GM21381 (cell line): Measurements from ENCODE around the gene ACOT8.
A peak's percentile ranks its signal among the peaks of the same experiment; 100 is the strongest.
"Not testable (repeated sequence)": the region's sequence is repeated elsewhere in the genome, so short reads cannot be mapped to it uniquely, and the experiment has no call there.

Experiments
- ATAC-seq: cut with Tn5 transposase; IDR thresholded peaks from one replicate; pipeline ENCODE4 v1.9.1; 2021; ENCODE audit warnings: mild to moderate bottlenecking, moderate library complexity; ENCODE audit not compliant: unreplicated experiment

The ACOT8 gene

DNA sequence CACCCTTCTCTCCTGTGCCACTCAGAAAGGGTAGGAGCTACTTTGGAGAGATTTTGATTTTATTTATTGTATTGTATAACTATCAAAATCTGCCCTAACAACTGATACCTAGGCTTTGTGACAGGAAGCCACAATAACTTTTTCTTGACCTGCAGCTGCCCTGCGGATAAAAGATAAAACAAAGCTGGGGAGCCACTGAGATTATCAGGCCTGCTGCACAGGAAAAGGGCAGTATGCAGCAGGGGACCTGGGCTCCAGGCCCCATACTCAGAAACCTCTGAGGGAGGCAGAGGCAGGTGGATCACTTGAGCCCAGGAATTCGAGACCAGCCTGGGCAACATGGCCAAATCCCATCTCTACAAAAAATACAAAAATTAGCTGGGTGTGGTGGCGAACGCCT, 24.6 kb downstream of the ACOT8 start:
- ATAC-seq, result no peak

DNA sequence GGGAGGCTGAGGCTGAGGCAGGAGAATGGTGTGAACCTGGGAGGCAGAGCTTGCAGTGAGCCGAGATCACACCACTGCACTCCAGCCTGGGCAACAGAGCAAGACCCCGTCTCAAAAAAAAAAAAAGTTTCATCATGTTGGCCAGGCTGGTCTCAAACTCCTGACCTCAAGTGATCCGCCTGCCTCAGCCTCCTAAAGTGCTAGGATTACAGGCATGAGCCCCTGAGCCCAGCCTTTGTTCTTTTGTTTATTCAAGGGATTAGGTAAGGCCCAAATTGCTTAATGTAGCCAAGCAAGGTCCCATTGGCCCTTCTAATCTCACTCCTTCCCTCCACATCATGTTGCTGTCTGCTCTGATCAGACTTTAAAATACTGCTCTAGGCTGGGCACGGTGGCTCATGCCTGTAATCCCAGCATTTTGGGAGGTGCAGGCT, 27.5 kb downstream of the ACOT8 start:
- not testable (repeated sequence) for ATAC-seq

DNA sequence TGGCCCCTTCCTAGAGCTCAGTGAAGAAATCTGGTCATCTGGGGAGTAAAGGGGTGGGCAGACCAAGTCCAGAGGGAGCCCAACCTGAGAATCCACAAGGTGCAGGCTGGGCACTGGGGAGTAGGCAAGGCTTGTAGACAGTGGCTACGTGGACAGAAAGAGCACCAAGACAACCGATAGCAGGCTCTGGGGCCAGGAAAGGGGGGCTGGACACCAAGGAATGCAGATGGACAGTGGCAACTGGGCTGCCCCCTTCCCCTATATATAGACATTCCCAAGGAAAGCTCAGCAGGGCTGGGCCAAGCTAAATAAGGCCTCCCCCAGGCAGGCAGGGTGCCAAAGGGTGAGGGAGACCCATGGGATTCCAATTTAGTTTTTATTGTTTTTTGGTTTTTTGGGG, 28.6 kb downstream of the ACOT8 start:
- no peak for ATAC-seq

DNA sequence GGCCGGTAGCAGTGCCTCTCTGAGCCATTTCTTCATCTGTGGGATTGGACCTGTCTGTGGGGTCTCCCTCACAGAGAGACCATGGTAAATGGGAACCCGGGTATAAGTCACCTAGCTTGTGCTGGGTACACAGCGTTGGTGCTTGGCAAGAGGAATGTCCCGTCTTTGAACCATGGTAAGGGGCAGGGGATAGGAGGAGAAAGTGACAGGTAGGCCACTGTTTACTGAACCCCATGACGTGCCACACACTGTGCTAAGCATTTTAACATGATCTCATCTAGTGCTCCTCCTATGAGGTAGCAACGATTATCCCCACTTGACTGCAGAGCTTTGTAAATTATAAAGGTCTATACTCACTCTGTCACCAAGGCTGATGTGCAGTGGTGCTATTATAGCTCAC, 29.5 kb downstream of the ACOT8 start:
- ATAC-seq, result no peak

DNA sequence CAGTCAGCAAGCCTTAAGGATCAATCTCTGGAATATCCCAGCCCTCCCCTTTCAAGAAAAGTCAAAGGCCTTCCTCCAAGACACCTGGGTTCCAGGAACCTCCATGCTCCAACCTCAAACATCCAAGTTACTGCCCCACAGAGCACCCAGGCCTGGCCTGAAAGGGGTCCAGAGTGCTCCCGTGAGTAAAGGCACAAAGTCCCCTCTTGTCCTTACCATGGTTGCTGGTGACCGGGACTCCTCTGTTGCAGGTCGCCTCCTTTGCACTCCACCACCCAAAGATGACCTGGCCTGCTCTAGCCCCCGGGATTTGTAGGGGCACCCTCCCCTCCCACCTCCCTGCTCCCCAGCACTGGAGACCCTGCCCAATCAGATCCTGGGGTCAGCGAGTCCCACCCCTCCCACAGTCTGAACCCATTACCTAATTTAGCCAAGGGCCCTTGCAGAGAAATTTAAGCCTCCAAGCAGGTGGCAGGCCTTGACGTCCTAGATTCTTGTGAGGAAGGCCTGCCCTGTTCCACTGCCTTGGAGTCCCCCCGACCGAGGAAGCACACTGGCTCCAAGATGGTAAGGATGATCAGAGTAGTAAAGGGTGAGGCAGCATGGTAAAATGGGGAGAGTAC, 30.1 kb downstream of the ACOT8 start, which contains the start of gene TNNC2:
Gene TNNC2 (minus strand): TSS at position 283 of the 623 bp plus-strand sequence. CDS start 64 bp downstream, at position 219.
- ATAC-seq, result no peak

DNA sequence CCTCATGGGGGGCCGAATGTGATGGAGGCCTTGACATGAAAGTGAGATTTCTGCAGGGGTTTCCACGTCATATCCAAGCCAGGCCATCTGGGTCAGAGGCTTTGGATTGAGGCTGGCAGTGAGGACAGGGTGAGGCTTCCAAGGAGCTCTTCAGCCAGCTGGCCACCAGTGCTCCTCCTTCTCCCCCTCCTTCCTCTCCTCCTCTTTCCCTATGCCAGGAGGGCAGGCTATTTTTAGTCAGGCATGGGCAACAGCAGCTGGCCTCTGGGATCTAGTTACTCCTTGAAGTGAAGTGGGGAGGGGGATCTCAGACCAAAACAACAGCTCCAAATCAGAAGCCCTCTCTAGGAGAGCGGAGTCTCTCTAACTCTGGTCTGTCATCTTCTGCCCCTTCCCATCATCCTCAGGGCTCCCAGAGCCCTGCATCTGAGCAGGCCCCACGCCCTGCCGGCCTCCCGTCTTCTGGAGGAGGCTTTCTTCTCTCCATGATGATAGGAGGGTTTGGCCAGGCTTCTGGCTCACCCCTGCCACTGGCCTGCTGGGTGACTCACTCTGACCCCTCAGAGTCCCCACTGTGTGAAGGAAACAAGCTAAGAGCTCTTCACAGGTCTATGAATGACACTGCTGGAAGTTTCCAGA, 30.7 kb downstream of the ACOT8 start:
- ATAC-seq, result no peak

DNA sequence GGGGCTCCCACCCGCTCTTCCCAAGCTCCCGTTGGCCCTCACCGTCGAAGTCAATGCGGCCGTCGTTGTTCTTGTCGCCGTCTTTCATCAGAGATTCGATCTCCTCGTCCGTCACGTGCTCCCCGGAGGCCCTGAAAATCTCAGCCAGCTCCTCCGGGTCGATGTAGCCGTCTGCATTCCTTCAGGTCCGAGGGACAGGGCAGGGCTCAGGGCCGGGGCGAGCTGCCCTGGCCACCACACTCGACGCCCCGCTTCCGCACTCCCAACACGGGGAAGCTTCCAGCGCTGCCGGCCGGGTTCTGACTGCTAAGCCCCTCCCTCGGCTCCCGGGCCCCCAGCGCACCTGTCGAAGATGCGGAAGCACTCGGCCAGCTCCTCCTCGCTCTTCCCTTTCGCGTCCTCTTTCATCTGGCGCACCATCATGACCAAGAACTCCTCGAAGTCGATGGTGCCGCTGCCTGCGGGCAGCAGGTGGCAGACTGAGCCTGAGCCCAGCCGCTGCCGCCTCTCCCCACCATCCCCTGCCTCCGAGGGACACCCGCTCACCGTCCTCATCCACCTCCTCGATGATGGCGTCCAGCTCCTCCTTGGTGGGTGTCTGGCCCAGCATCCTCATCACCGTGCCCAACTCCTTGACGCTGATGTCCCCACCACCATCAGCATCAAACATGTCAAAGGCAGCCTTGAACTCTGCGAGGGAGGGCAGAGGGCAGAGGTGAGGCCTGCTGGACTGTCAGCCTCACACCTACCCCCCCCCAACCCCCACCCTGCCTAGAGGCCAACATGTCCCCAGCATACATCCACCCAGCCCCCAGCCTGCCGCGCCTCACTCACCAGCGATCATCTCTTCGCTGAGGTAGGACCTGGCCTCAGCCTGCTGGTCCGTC, 33.0 kb downstream of the ACOT8 start:
- ATAC-seq, result no peak

DNA sequence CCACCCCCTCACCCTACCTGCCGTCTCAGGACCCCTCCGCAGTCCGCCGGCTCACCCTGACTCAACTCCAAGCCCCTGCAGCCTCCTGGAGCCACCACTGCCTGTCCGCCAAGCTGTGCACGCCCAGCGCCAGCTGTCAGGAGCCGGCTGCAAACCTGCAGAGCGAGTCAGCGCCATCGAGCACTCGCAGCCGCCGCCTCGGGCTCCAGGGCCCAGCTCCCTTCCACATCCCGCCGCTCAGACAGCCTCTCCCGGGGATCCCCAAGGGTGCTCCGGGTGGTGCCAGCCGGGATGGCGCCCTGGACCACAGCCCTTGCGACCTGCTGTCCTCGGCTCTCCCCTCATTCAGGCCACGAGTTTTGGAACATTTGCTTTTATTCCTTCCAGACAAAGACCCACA, 34.3 kb downstream of the ACOT8 start:
- no peak for ATAC-seq

DNA sequence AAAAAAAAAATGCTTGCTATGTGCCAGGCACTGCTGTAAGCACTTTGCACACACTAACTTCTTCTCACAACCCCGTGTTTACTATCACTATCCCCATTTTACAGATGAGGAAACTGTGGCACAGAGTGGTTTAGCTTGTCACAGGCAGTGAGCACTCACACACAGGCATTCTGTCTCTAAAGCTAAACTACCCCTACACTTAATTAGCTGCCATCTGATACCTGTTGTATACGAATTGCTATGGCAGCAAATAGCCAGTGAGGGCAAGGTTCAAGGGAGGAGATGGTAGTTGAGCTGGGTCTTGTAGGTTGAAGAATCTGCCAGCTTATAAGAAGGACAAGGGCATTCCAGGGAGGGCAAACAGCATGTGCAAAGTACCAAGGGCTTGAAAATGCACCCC, 35.2 kb downstream of the ACOT8 start:
- ATAC-seq, result no peak

DNA sequence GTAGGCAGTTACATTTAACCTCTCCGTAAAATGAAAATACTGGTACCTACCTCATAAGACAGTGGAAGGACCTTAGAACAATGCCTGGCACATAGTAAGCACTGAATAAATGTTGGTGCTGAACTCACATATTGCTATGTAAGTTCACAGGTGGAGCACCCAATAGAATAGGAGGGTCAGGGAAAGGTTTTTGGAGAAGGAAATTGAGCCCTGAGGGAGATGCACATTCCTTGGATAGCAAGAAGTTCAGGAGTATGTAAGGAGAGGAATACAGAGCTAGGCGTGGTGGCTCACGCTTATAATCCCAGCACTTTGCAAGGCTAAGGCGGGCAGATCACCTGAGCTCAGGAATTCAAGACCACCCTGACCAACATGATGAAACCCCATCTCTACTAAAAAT, 37.7 kb downstream of the ACOT8 start:
- ATAC-seq, result no peak

DNA sequence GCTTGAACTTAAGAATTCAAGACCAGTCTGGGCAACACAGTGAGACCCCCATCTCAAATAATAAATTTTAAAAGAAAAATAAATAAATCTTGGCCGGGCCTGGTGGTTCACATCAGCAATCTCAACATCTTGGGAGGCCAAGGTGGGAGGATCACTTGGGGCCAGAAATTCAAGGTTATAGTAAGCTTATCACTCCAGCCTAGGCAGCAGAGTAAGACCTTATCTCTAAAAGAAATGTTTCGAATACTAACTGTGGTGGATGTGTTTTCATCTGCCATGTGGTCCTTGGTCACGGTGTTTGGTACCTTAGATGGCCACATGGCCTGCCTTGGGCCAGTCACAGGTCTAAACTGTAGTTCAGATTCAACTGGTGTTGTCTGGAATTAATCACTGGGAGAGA, 39.0 kb downstream of the ACOT8 start:
- ATAC-seq, result no peak

DNA sequence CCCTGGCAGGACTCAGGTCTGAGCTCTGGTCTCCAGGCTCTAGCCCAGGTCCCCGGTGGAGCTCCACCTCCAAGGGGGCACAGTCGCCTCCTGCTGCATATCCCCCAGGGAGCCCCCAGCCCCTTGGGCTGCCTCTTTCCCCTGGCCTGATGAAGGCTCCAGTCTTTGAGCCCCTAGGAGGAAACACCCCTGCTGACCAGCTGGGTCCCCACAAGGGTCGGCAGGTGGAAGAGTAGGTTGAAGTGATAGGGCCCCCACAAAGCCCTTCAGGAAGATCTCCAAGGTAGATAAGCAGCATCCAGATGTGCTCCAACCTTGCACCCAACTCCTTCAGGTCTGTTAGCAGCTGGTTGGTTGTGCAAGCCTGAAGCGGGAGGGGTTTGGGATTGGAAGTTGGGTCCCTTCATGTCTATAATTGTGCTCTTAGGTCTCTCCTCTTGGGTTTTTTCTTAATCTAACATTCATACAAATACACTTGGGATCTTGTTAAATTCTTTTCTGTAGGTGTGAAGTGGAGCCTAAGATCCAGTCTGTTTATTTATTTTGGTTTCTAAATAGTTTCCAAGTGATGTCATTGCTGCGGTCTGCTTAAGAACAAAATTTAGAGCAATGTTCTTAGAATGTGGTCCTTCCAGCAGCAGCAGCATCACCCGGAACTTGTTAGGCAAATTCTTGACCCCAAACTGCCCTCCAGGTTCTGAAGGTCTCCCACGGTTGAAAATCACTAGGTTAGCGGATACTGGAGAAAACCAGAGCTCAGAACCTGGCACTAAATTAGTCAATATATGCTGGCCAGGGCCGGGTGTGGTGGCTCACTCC, 39.6 kb downstream of the ACOT8 start:
- ATAC-seq, result no peak

DNA sequence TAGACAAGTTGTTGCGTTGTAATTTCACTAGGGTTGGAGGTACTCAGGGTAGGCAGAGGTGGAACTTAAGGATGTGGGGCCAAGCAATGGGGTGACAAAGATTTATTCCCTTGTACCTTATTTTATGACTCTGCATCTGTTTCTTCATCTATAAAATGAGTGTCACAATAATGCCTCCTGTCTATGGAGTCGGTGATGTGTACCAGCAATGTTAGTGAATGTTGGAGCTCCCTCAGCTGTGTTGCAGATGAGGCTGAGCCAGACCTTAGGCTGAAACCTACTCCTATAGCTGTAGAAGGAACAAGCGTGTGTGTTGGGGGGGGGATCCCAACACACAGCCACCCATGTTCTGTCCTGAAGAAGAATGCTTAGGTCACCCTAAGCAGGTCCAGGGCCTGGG, 40.2 kb downstream of the ACOT8 start:
- ATAC-seq, result no peak

DNA sequence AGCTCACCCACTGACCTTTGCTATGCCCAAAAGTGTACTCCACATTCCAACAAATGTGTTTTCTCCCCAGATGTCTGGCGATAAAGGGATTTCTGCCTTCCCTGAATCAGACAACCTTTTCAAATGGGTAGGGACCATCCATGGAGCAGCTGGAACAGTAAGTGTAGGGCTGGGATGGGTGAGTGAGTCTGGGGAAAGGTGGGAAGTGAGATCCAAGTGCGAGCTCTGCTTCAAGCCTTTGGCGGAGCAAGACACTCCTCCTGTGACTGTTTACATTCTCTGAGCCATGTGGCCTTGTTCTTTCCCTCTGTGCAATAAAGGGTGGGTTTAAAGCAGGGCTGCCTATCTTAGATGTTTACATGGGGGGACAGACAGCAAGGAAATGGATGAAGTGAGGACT, 42.9 kb downstream of the ACOT8 start:
- no peak for ATAC-seq

DNA sequence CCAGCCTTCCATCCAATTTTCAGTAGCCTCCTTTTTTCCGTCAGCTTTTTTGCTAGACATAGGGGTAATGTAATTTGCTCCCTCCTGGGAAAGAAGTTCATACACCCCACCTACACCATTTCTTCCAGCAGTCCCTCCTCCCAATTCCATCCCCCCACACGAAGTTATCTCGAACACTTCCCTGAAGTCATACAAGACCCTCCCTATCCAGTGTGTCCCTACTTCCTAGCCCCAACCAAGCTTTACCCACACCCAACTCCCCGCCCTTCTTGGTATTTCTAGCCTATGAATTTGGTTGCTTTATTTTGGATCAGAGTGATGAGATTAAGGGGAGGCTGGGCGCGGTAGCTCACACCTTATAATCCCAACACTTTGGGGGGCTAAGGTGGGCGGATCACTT, 43.7 kb downstream of the ACOT8 start:
- ATAC-seq, result no peak

DNA sequence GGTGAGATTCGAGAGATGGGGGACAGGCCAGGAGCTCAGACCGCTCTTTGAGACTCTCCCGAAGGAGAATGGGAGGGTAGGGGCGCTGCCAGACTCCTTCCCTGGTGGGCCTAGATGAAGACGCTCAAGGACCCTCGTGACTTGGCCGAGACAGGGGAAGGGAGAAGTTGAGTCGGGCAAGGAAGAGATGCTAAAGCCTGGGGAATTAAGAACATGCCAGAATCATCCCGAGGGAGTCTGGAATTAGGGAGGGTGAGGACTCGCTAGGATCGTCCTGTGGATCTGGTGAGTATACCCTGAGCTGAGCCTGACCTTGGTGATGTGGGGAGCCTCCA, 44.2 kb downstream of the ACOT8 start:
- ATAC-seq, result no peak

DNA sequence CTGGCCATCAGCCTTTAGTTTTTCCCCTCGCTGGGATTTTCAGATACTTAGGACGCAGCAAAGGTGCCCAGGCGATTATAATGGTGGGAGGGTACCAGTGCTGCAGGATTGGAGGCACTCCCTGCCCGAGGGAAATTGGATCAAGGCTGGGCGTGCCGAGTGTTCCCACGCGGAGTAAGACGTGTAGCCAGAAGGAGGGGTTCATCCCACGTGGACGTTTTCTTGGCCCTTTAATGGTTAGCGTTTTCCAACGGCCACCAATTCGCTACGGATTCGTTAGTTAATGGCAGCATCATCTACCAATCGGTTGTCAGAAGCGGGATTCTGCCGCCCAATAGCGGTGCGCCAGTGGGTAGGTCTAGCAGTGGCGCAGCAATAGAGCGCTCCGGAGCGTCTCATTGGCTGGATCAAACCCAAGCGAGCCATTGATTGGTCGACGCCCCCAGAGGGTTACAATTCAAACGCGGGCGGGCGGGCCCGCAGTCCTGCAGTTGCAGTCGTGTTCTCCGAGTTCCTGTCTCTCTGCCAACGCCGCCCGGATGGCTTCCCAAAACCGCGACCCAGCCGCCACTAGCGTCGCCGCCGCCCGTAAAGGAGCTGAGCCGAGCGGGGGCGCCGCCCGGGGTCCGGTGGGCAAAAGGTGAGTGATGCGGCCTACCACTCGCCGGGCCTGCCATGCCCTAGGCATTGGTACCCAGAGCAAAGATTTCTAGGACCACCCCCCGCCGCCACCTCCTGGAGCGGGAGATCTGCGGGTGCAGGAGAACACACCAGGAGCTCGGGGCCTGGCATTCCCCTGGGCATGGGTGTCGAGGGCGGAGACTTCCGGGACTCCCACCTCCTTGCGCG, 44.8 kb downstream of the ACOT8 start, which contains the start of gene UBE2C:
Gene UBE2C (plus strand): TSS at position 488 of the 849 bp plus-strand sequence. CDS start 52 bp downstream, at position 540.
- ATAC-seq, result peak; percentile 98

DNA sequence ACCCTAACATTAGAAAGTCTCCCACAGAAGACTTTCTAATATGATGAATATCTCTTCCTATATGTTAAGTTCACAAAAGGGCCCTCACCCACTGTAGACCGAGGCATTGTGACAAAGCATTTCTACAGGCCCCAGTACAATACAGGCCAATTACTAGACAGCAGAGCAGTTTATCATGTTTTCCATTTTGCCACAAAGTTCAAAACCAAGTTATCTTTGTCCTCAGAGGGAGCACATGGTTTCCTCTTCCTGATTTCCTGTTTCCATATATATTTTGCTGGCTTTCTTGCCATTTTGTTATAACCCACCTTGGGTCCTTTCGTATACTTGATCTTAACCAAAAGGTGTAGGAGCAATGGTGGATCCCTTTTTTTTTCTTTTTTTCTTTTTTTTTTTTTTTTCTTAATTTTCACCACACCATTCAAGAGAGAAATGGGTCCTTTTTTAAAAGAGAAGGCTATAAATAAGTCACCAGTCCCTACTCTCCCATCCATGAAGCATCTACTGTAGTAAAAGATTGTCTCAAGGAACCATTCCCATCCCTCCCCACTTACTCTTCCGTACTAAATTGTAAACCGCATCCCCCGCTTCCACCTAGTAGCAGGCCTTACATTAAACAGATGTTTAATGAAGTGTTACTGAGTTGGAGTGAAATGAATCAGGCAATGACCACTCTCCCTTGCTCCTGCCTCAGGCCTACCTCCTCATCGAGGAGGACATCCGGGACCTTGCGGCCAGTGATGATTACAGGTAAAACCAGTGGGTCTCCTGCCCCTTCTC, 46.8 kb downstream of the ACOT8 start:
- no peak for ATAC-seq

DNA sequence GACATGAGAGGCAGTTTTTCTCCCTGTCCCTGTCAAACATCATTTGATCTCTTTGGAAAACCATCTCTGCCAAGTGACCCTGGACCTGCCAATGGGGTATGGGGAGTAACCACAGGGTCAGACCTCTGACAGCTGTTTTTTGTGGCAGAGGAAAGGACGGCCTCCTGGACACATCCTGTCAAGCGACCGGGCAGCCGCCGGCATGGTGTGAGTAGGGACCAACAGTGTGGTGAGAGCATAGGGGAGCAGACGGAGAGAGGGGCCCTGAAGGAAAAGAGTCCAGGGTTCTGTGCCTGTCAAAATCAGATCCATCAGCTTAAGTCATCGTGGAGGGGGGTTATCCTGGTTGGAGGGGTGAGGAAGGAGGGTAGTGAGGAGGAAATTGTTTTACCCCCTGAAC, 55.3 kb downstream of the ACOT8 start:
- no peak for ATAC-seq
